NOMO-1 (cell line): ENCODE measurements around the gene IPO8.
"Not testable (repeated sequence)": the region's sequence is repeated elsewhere in the genome, so short reads cannot be mapped to it uniquely, and the experiment has no call there.

Experiments
- DNase-seq, 2 experiments: peaks; one replicate each; lab custom pipeline; 2025; ENCODE audit not compliant: unreplicated experiment in 2 of 2; lab: John Stamatoyannopoulos, UW

The IPO8 gene

GRCh38 chr12:30610718-30611117 lies 85.0 kb downstream of the IPO8 start:
- no peak for DNase-seq

- DNase-seq, result not testable (repeated sequence)
Measured at GRCh38 chr12:30609819-30610218, 85.8 kb downstream of the IPO8 start.

GRCh38 chr12:30604302-30604701 lies 91.4 kb downstream of the IPO8 start:
- DNase-seq, result not testable (repeated sequence)

- DNase-seq, result no peak
Measured at GRCh38 chr12:30603129-30603528, 92.5 kb downstream of the IPO8 start.

- no peak for DNase-seq
Measured at GRCh38 chr12:30602678-30603077, 93.0 kb downstream of the IPO8 start.

- DNase-seq, result no peak
Measured at GRCh38 chr12:30599608-30600007, 96.1 kb downstream of the IPO8 start.

GRCh38 chr12:30598889-30599288 lies 96.8 kb downstream of the IPO8 start:
- DNase-seq, result no peak

- DNase-seq, result no peak
Measured at GRCh38 chr12:30595742-30596141, 99.9 kb downstream of the IPO8 start.

- DNase-seq, result no peak
Measured at GRCh38 chr12:30594509-30594908, 101.2 kb downstream of the IPO8 start.

- not testable (repeated sequence) for DNase-seq
Measured at GRCh38 chr12:30588572-30588971, 107.1 kb downstream of the IPO8 start.

GRCh38 chr12:30587782-30588181 lies 107.9 kb downstream of the IPO8 start:
- DNase-seq, result no peak

- no peak for DNase-seq
Measured at GRCh38 chr12:30585877-30586276, 109.8 kb downstream of the IPO8 start.

- DNase-seq, result no peak
Measured at GRCh38 chr12:30582943-30583342, 112.7 kb downstream of the IPO8 start.

- DNase-seq, result no peak
Measured at GRCh38 chr12:30580344-30580743, 115.3 kb downstream of the IPO8 start.
